Stimulated activated CD4-positive, alpha-beta T cell treated with anti-CD3 and anti-CD28 coated beads, Interleukin-15, amount 100 ng/mL, for 1 hour (primary cell): Measurements from ENCODE around the gene PITX1.

ENCODE experiments used
- DNase-seq, 2 donors: peaks; one replicate each; pipeline ENCODE4 v3.0.0-alpha.2; 2020; ENCODE audit warnings: low read depth in 1 of 2, low spot score in 1 of 2

The PITX1 gene

GRCh38 chr5:135030123-135030955 is 3.7 kb downstream of the PITX1 start:
- DNase-seq, result no peak

- no peak for DNase-seq
These were observed 4.4 kb downstream of the PITX1 start for GRCh38 chr5:135029477-135030122.

GRCh38 chr5:135028791-135029476 is 5.1 kb downstream of the PITX1 start:
- no peak for DNase-seq

- no peak for DNase-seq
These were observed 6.1 kb downstream of the PITX1 start for GRCh38 chr5:135027697-135028615.

GRCh38 chr5:135027266-135027696 is 6.7 kb downstream of the PITX1 start:
- no peak for DNase-seq

GRCh38 chr5:135026645-135027265 is 7.3 kb downstream of the PITX1 start:
- DNase-seq, result no peak

- DNase-seq, result no peak
These were observed 8.0 kb downstream of the PITX1 start for GRCh38 chr5:135025730-135026644.

GRCh38 chr5:135024956-135025729 is 8.9 kb downstream of the PITX1 start:
- no peak for DNase-seq

GRCh38 chr5:135020111-135020895 is 13.7 kb downstream of the PITX1 start:
- DNase-seq, result no peak

GRCh38 chr5:135019314-135019713 is 14.7 kb downstream of the PITX1 start:
- DNase-seq, result no peak

- no peak for DNase-seq
These were observed 15.6 kb downstream of the PITX1 start for GRCh38 chr5:135018457-135018856.

- DNase-seq, result no peak
These were observed 17.2 kb downstream of the PITX1 start for GRCh38 chr5:135016861-135017290.

- no peak for DNase-seq
These were observed 18.1 kb downstream of the PITX1 start for GRCh38 chr5:135015942-135016341.

- no peak for DNase-seq
These were observed 20.0 kb downstream of the PITX1 start for GRCh38 chr5:135013947-135014570.

- no peak for DNase-seq
These were observed 20.6 kb downstream of the PITX1 start for GRCh38 chr5:135013445-135013844.

- DNase-seq, result no peak
These were observed 21.1 kb downstream of the PITX1 start for GRCh38 chr5:135012951-135013391.

GRCh38 chr5:135012033-135012588 is 21.9 kb downstream of the PITX1 start:
- DNase-seq, result no peak
